Measurements from ENCODE around the gene HYAL2. TPM values are rescaled to one million over a fixed set of nuclear protein-coding genes. Genes with fewer than 3 reads are reported as not detected.

HYAL2 gene
- total and polyA plus RNA-seq, 2 experiments from 2014 or later, result 35.8 to 48.0 TPM

DNA sequence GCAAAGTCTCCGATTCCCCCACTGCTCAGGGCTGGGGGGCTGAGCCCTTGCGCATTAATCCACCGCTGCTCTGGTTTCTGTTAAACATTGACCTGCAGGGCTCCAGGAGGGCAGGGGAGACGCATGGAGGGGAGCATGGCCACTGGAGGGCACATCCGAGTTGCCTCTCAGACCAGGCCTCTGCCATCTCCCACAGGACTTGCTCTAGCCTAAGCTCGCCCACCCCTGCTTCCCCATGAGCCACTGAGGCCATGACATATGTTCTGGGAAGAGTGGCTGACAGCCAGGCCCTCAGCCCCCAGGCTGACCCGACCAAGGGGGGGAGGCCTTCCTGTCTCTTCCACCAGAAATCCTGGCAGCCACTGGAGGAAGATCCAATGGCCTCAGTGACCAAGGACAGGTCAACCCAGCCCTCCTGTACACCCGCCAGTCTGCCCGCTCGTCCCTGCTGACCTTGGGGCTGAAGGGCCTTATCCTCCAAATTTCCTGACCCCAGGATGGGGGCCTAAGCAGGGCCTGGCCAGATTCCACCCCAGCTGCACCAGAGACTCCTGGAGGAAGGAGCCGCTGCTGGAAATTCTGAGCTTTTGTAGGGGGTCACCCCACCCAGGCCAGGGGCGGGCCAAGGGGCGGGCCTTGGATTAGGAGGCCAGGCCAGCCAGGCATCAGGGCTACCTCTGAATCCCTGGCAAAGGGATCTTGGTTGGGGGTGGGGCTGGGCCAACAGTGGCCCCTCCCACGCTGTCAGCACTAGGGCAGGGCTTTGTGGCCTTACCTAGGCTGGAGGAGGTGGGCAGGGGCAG lies 19.3 kb downstream of the HYAL2 start, which contains the start of gene HYAL1:
Gene HYAL1, minus strand, starts transcription at position 562 of the 803 bp plus-strand sequence. CDS start 618 bp downstream, outside the sequence.
- no peaks in the 10 kb centered on the region for H4K20me1 ChIP-seq (ENCODE audit: insufficient read depth)
- H3K79me2 ChIP-seq (ENCODE audit: insufficient read depth), result no peaks in the 10 kb centered on the region
- no peak within 1 kb of the TSS for H3K27ac ChIP-seq
- WGBS, 2 experiments (ENCODE audit: low coverage in 1 of 2, low lambda C conversion rate in 2 of 2, missing lambda C conversion rate in 2 of 2), result 62 to 68% methylated on average over 13 to 14 of the region's 14 CpGs
- no peak within 1 kb of the TSS for H3K4me2 ChIP-seq (ENCODE audit: unreplicated experiment)
- no peaks in the 10 kb centered on the region for H3K9me2 ChIP-seq (ENCODE audit: insufficient read depth)
- DNase-seq, result no peak
- no peaks in the 10 kb centered on the region for H3K36me3 ChIP-seq (ENCODE audit: low read depth)
- H3K27me3 ChIP-seq (replicated peaks; ENCODE audit: insufficient read depth), result no peaks in the 10 kb centered on the region
- H3K9me3 ChIP-seq (ENCODE audit: low read depth), result no peaks in the 10 kb centered on the region
- no peak within 1 kb of the TSS for H3K9ac ChIP-seq
- TF ChIP-seq EZH2 (IDR thresholded peaks at IDR 0.05; ENCODE audit: insufficient read depth, poor library complexity, severe bottlenecking) (no peak), EZH2phosphoT487 (IDR thresholded peaks at IDR 0.05; ENCODE audit: insufficient read depth, low read depth) (no peak)
- peaks cover 11% of the 10 kb centered on the region for H3F3A ChIP-seq (ENCODE audit: insufficient read depth)
- H2AFZ ChIP-seq, result no peak within 1 kb of the TSS
- no peak within 1 kb of the TSS for H3K4me3 ChIP-seq
- in situ Hi-C loops (cut with MboI), result no loop called here
- peaks cover 11% of the 10 kb centered on the region for H3K4me1 ChIP-seq (ENCODE audit: insufficient read depth)

DNA sequence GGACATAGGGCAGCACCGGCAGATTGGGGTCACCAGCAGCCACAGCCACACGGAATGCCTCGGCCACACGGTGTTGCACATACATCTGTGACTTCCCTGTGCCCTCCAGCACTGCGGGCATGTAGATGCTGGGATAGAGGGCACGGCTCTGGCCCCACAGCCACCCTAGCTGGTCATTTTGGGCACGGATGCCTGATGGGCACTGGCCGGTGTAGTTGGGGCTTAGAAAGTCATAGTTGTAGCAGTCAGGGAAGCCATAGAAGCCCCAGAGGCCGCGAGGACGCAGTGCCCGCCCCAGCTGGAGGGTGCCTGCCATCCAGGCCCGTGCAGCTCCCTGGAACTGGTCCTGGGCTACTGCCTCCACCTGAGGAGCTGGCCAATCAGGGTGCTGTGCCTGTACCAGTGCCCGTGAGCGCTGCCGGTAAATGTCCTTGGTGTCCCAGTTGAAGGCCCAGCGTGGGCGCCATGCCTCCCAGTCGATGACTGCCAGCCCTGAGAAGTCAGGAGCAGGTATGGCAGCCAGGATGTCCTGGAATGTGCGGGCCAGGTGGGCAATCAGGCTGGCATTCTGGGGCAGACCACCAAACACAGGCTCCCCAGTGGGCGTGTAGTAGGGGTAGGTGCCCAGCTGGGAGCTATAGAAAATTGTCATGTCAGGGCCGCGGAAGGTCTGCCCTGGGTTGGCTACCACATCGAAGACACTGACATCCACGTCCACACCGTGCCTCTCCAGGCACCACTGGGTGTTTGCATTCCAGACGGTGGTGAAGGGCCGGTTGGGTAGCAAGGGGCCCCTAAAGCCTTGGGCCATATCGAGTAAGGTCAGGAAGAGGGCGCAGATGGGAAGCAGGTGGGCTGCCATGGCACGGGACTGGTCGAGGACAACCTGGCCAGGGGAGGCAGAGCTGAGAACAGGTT lies 20.2 kb downstream of the HYAL2 start:
- Histone ChIP-seq H3K36me3 (ENCODE audit: low read depth) (no peaks in the 10 kb centered on the region), H3K79me2 (ENCODE audit: insufficient read depth) (no peaks in the 10 kb centered on the region), H2AFZ (no peak overlapping the region), H3K9me2 (ENCODE audit: insufficient read depth) (no peaks in the 10 kb centered on the region), H3K4me2 (ENCODE audit: unreplicated experiment) (no peak overlapping the region), H3K27ac (no peak overlapping the region), H3K4me3 (no peak overlapping the region), H3F3A (ENCODE audit: insufficient read depth) (peaks cover 11% of the 10 kb centered on the region), H3K27me3 (replicated peaks; ENCODE audit: insufficient read depth) (no peaks in the 10 kb centered on the region), H3K9me3 (ENCODE audit: low read depth) (no peaks in the 10 kb centered on the region), H4K20me1 (ENCODE audit: insufficient read depth) (no peaks in the 10 kb centered on the region), H3K4me1 (ENCODE audit: insufficient read depth) (peaks cover 11% of the 10 kb centered on the region), H3K9ac (no peak overlapping the region)
- no peak for TF ChIP-seq EZH2phosphoT487 (IDR thresholded peaks at IDR 0.05; ENCODE audit: insufficient read depth, low read depth)
- in situ Hi-C loops (cut with MboI), result no loop called here
- DNase-seq, result no peak
- WGBS, 2 experiments (ENCODE audit: low coverage in 1 of 2, low lambda C conversion rate in 2 of 2, missing lambda C conversion rate in 2 of 2), result 85 to 86% methylated on average over 32 of the region's 32 CpGs

GRCh38 chr3:50300681-50301254 lies 21.8 kb downstream of the HYAL2 start:
- 83 to 94% methylated on average over 5 to 6 of the region's 6 CpGs for WGBS, 2 experiments (ENCODE audit: low coverage in 1 of 2, low lambda C conversion rate in 2 of 2, missing lambda C conversion rate in 2 of 2)
- peak overlapping the region; percentile 80 for H3K4me2 ChIP-seq (ENCODE audit: unreplicated experiment)
- peak overlapping the region; percentile 68 for H3K4me3 ChIP-seq
- H3K79me2 ChIP-seq (ENCODE audit: insufficient read depth), result no peaks in the 10 kb centered on the region
- H3K9me3 ChIP-seq (ENCODE audit: low read depth), result no peaks in the 10 kb centered on the region
- H3K4me1 ChIP-seq (ENCODE audit: insufficient read depth), result peaks cover 11% of the 10 kb centered on the region
- H3F3A ChIP-seq (ENCODE audit: insufficient read depth), result peaks cover 11% of the 10 kb centered on the region
- no peaks in the 10 kb centered on the region for H3K27me3 ChIP-seq (replicated peaks; ENCODE audit: insufficient read depth)
- DNase-seq, result no peak
- TF ChIP-seq EZH2phosphoT487 (IDR thresholded peaks at IDR 0.05; ENCODE audit: insufficient read depth, low read depth) (no peak), EZH2 (IDR thresholded peaks at IDR 0.05; ENCODE audit: insufficient read depth, poor library complexity, severe bottlenecking) (no peak)
- no peaks in the 10 kb centered on the region for H3K9me2 ChIP-seq (ENCODE audit: insufficient read depth)
- H3K27ac ChIP-seq, result peak overlapping the region; percentile 89
- no peaks in the 10 kb centered on the region for H3K36me3 ChIP-seq (ENCODE audit: low read depth)
- H3K9ac ChIP-seq, result peak overlapping the region; percentile 82
- no peak overlapping the region for H2AFZ ChIP-seq
- no peaks in the 10 kb centered on the region for H4K20me1 ChIP-seq (ENCODE audit: insufficient read depth)
- in situ Hi-C loops (cut with MboI), result no loop called here

Data from GM23248 (cell line).